Fibroblast of the aortic adventitia (primary cell): ENCODE measurements around the gene GSTA2. TPM values are rescaled to one million over a fixed set of nuclear protein-coding genes. Genes with fewer than 3 reads are reported as not detected.
A peak's percentile ranks its signal among the peaks of the same experiment; 100 is the strongest.
"Not testable (repeated sequence)": the region's sequence is repeated elsewhere in the genome, so short reads cannot be mapped to it uniquely, and the experiment has no call there.

Experiments used
- DNase-seq: peaks from one replicate; pipeline ENCODE4 v3.0.0-alpha.2; 2010; ENCODE audit warnings: low read depth
- H3K4me3 ChIP-seq: 2 replicates; pipeline ENCODE4 v1.5.1; 2011; ENCODE audit warnings: low read depth, mild to moderate bottlenecking, control low read depth, low read length, moderate library complexity
- total RNA-seq: library from RNA; depleted of rRNA; stranded (reverse); fragments of >200 nt; gene quantifications from 2 replicates; pipeline ENCODE4 v1.2.3, GENCODE V29; 2012; ENCODE audit warnings: low replicate concordance
- TF ChIP-seq, protein P1 (sequence below): IDR thresholded peaks from 2 replicates; pipeline ENCODE4 v1.5.1; 2011; ENCODE audit warnings: mild to moderate bottlenecking, low read length, control low read depth, inconsistent platforms; ENCODE audit not compliant: insufficient read depth

Gene GSTA2
- total RNA-seq, 1 donor = not detected

DNA sequence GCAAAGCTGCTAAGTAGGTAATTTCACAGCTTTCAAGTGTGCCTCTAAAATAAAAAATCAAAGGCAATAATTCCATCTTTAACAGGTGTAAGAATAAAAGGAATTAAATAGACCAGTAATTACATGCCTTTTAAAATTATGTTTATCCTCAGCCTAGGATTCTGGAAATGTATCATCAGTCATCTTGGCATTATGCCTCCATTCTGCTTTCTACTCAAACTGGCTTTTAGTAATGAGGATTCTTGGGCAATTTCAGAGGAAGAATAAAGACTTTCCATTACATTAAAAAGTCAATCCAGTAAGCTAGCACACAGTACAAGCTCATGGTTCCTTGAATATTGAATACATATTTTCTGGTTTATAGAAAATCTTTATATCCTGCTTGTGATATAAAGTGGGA lies 44.7 kb downstream of the GSTA2 start:
- H3K4me3 ChIP-seq = no peak overlapping the region
- DNase-seq = peak; percentile 41
- TF ChIP-seq, protein P1, sequence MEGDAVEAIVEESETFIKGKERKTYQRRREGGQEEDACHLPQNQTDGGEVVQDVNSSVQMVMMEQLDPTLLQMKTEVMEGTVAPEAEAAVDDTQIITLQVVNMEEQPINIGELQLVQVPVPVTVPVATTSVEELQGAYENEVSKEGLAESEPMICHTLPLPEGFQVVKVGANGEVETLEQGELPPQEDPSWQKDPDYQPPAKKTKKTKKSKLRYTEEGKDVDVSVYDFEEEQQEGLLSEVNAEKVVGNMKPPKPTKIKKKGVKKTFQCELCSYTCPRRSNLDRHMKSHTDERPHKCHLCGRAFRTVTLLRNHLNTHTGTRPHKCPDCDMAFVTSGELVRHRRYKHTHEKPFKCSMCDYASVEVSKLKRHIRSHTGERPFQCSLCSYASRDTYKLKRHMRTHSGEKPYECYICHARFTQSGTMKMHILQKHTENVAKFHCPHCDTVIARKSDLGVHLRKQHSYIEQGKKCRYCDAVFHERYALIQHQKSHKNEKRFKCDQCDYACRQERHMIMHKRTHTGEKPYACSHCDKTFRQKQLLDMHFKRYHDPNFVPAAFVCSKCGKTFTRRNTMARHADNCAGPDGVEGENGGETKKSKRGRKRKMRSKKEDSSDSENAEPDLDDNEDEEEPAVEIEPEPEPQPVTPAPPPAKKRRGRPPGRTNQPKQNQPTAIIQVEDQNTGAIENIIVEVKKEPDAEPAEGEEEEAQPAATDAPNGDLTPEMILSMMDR = no peak

DNA sequence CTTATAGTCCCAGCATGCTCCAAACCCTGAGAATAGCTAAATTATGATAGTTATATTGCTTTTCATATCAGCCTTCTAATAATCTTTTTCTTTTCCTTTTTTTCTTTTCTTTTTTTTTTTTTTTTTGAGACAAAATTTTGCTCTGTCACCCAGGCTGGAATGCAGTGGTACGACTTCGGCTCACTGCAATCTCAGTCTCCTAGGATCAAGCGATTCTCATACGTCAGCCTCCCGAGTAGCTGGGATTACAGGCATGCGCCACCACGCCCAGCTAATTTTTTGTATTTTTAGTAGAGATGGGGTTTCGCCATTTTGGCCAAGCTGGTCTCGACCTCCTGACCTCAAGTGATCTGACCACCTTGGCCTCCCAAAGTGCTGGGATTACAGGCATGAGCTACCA lies 48.5 kb downstream of the GSTA2 start:
- DNase-seq, H3K4me3 ChIP-seq: not testable (repeated sequence)

DNA sequence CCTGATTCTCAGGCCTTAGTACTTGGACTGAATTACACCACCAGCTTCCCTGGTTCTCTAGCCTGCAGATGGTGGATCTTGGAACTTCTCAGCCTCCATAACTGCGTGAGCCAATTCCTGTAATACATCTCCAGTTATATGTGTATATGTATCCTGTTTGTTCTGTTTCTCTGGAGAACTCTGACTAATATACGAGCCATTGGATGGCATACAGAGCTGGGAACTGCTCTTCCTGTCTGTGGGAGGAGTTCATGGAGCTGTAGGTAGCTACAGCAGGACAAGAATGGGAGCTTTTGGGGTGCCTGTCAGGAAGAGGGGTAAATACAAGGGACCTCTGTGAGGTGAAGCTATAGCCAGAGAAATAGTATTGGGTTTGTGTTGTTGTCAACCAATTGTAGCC lies 51.1 kb downstream of the GSTA2 start:
- no peak for DNase-seq
- TF ChIP-seq, protein P1 = no peak
- H3K4me3 ChIP-seq = no peak overlapping the region

DNA sequence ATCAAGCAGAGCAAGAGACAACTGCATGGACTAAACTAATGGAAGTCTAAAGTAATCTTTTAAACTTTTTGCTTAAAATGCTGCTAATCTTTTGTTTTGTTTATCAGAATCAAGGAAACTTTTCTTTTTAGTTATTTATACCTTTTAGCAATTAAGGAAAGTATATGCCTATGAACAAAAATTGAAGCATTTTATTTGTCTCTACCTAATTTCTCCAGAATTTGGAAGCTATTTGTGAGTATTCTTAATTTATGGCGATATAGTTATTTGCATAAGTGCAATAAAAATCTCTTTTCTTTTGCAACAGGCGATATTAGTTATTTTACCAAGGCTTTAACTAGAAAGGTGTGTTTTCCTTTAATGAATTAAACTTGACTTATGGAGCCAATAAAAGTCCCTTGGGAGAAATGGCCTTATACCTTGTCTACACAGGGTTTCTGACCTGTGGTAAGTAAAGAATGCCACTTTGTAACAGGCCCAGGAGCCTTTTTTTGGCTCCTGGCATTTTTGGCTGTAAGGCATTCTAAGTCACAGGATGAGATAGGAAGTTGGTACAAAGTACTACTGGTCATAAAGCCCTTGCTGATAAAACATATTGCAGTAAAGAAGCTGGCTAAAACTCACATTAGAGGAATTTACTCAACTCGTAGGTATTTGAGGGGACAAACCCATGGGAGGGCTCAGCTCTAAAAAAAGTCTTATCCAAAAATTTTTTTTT lies 55.2 kb downstream of the GSTA2 start:
- TF ChIP-seq, protein P1 = no peak
- no peak overlapping the region for H3K4me3 ChIP-seq

DNA sequence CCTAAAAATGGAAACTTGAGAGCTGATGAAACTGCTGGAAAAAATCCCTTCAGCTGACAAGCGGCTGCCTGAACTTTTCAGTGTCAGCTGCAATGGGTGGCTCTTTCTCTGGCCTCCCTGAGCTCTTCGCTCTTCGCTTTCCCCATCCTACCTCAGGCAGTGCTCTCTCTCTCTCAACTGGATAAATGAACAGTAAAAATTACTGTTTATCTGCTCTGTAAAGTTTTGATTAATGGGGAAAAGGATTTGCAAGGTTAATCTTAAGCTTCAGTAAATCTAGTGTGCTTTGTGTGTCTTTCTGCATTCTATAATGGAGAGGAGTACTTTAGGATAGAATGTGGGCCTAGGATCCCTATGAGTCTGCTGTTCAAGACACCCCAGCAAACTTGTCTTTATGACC lies 57.3 kb downstream of the GSTA2 start:
- TF ChIP-seq, protein P1 = no peak
- H3K4me3 ChIP-seq = no peak overlapping the region
- DNase-seq = no peak

More for the DNA sequence above, 55.2 kb downstream of the GSTA2 start:
- no peak for DNase-seq

DNA sequence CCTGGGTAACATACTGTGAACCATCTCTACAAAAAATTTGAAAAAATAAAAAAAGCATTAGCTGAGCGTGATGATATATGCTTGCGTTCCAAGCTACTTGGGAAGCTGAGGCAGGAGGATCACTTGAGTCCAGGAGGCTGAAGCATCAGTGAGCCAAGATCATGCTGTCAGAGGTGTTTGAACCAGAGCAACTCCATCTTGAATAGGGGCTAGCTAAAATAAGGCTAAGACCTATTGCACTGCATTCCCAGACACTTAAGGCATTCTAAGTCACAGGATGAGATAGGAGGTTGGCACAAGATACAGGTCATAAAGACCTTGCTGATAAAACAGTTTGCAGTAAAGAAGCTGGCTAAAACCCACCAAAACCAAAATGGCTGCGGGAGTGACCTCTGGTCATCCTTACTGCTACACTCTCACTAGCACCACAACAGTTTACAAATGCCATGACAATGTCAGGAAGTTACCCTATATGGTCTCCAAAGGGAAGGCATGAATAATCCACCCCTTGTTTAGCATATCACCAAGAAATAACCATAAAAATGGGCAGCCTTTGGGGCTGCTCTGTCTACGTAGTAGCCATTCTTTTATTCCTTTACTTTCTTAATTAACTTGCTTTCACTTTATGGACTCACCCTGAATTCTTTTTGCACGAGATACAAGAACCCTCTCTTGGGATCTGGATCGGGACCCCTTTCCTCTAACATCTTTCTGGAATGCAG lies 58.3 kb downstream of the GSTA2 start:
- H3K4me3 ChIP-seq, DNase-seq: not testable (repeated sequence)

DNA sequence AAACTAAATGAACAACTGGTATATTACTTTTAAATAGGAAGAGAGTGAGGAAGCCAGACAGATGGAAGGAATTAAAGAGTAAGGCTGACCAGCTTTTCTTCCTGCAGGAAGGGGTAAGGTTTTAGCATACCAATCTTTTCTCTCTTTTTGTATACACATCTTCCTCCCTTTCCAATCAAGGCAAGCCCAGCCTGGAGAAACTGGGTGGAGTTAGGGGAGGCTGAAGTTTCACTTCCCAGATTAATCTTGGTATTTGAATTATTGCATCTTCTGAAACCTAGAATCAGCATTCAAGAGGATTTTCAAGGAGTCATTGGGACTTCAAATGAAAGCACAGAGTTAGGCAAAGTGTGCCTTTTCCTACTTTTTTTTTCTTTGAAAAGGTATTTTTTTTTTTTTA lies 59.2 kb downstream of the GSTA2 start:
- TF ChIP-seq, protein P1 = no peak
- no peak overlapping the region for H3K4me3 ChIP-seq
- DNase-seq = no peak

Other genes with a start within 250 kb of the GSTA2 start
- 82.1 and 128 TPM in 2 replicates for gene TRAM2, start 186.4 kb downstream of the GSTA2 start, total RNA-seq
- gene TMEM14A, start 92.4 kb downstream of the GSTA2 start, total RNA-seq = 16.3 and 60.1 TPM in 2 replicates
- not detected in 2 replicates for gene GSTA1, start 40.3 kb upstream of the GSTA2 start, total RNA-seq
- not detected in 2 replicates for gene GSTA5, start 77.3 kb upstream of the GSTA2 start, total RNA-seq
- gene GSTA3, start 146.2 kb upstream of the GSTA2 start, total RNA-seq = not detected in 2 replicates
- 46.3 and 89.6 TPM in 2 replicates for gene GSTA4, start 231.8 kb upstream of the GSTA2 start, total RNA-seq